ENCODE data around the gene USP2. TPM values are rescaled to one million over a fixed set of nuclear protein-coding genes. Genes with fewer than 3 reads are reported as not detected.

Gene USP2
- total and polyA plus RNA-seq, 2 of the 4 experiments (the other 2 are of a cell fraction), result 0.18 to 0.79 TPM

DNA sequence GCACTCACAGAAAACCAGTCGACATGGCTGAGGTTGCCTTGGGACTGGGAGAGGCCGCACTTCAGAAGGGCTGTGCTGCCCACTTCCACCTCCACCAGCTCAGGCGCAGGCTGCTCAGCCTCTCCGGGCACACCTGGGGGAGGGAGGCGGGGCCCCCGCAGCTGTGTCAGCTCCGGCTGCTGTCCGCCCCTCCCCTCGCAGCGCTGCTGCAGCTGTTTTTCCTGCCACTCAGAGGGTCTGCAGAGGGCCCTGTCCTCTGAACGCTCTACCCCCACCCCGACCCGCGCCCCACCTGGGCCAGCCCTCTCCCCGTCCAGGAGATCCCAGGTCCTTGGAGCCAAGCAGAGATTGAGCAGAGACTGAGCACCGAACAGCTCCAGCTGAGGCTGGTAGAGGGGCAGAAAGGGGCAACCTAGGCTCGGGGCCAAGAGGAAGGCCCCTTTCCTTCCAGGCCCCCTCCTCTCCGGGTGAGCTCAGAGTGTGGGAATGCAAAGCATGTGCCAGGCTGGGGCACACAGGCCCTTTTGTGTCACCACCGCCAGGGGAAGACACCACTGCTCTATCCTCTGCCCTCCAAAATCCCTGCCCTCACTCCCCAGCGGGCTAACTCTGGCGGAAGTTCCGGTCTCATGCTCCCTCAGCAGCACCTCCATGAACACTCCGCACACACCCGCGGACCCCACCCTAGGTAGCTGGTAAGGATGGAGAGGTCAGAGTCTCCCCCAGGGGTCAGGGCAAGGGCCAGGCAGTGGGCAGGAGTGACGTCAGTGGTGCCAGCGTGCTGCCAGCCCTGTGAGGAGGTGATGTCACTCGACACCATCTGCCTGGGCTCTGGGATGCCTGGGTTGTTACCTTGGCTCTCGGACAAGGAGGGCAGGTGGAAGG lies 66.1 kb downstream of the USP2 start:
- H3K36me3 ChIP-seq (ENCODE audit: control insufficient read depth, insufficient read depth, low read length), result peaks cover 34% of the 10 kb centered on the region
- ATAC-seq (ENCODE audit: low read depth) (peak; percentile 8), DNase-seq (no peak)
- H2AK9ac ChIP-seq (replicated peaks; ENCODE audit: low read depth, low read length, poor library complexity), result peak overlapping the region; percentile 98
- H3K27me3 ChIP-seq (ENCODE audit: control insufficient read depth, insufficient read depth, low read length), result no peaks in the 10 kb centered on the region
- peak overlapping the region; percentile 71 for H3K4me2 ChIP-seq (ENCODE audit: low read depth, low read length)
- H3K9me1 ChIP-seq (ENCODE audit: insufficient read depth, low read length), result peaks cover 24% of the 10 kb centered on the region
- H4K20me1 ChIP-seq (ENCODE audit: insufficient read depth, low read length), result peaks cover 19% of the 10 kb centered on the region
- no peaks in the 10 kb centered on the region for H3K9me3 ChIP-seq (ENCODE audit: control insufficient read depth, insufficient read depth, low read length)
- dilution Hi-C loops (cut with HindIII; ENCODE audit: low sequenced_read_pairs, unreplicated experiment) (no loop called here), intact Hi-C loops (cut with micrococcal nuclease) (no loop called here), in situ Hi-C loops (cut with MboI; ENCODE audit: low sequenced_read_pairs) (no loop called here)
- ChIA-PET CTCF (interaction anchor here (0.7 to 2.1 kb wide), 5 partner anchors 9 to 119 kb away, joined by 3 to 6 read pairs (median 4); no protein-coding TSS in a partner anchor), POLR2A (ENCODE audit: unreplicated experiment) (no interaction called here)
- H2BK20ac ChIP-seq (ENCODE audit: low read depth, low read length), result no peak overlapping the region; the same call in 1 of the 2 replicates
- H3K79me1 ChIP-seq (ENCODE audit: low read depth in 1 of 2, low read length in 2 of 2), result peaks cover 12 to 56% of the 10 kb centered on the region in 2 experiments; a peak in 3 of 4 replicates
- H3K23ac ChIP-seq (ENCODE audit: low read depth, low read length), result peak overlapping the region; percentile 69
- H3K18ac ChIP-seq (ENCODE audit: low read depth, low read length), result no peak overlapping the region
- 0 out of 2 replicates have a peak overlapping the region, but pooled peaks have one; percentile 8 for H4K5ac ChIP-seq (ENCODE audit: low read depth, low read length)
- peak overlapping the region; percentile 82 for H3K4ac ChIP-seq (ENCODE audit: low read depth, low read length)
- peak overlapping the region; percentile 26 to 70 for H4K8ac ChIP-seq (ENCODE audit: low read depth in 2 of 2, low read length in 2 of 2)
- H2BK5ac ChIP-seq (ENCODE audit: low read depth, low read length, poor library complexity, severe bottlenecking), result peak overlapping the region; percentile 79
- BruUV-seq (replicated peaks), result no TSS peak
- peak overlapping the region; percentile 87 for H3K4me3 ChIP-seq (ENCODE audit: insufficient read depth, low read depth, low read length)
- peak overlapping the region; percentile 39; the same call in 2 of the 3 replicates for H2BK15ac ChIP-seq (ENCODE audit: low read depth, low read length)
- peak overlapping the region; percentile 82 for H4K91ac ChIP-seq (ENCODE audit: insufficient read depth, low read depth, low read length)
- H2AFZ ChIP-seq (replicated peaks; ENCODE audit: low read length, poor library complexity), result peak overlapping the region; percentile 93
- 0% methylated on average over 1 of the region's 29 CpGs; no CpG with 5 or more reads in 1 of the 2 experiments for WGBS, 2 experiments (ENCODE audit: extremely low coverage in 2 of 2, insufficient read length in 1 of 2)
- H2AK5ac ChIP-seq (ENCODE audit: low read depth, low read length), result peak overlapping the region; percentile 87
- H3K9ac ChIP-seq (ENCODE audit: low read depth, low read length), result peak overlapping the region; percentile 81
- peak overlapping the region; percentile 92 for H3K14ac ChIP-seq (replicated peaks; ENCODE audit: low read depth, low read length)
- H2BK120ac ChIP-seq (ENCODE audit: low read depth, low read length), result peak overlapping the region; percentile 73
- H3K27ac ChIP-seq (ENCODE audit: insufficient read depth, low read length), result peak overlapping the region; percentile 69
- peak overlapping the region; percentile 32; the same call in 1 of the 2 replicates for H3K56ac ChIP-seq (ENCODE audit: extremely low read depth, insufficient read depth, low read length)
- H3K4me1 ChIP-seq (ENCODE audit: control insufficient read depth, insufficient read depth, low read length), result peaks cover 38% of the 10 kb centered on the region
- TF ChIP-seq RCOR1 (IDR thresholded peaks at IDR 0.05; ENCODE audit: insufficient replicate concordance, low read length), result no peak
- no peak for TF ChIP-seq SMC3 (IDR thresholded peaks at IDR 0.05; ENCODE audit: low read depth, low read length)
- no peak for TF ChIP-seq RAD21 (IDR thresholded peaks at IDR 0.05; ENCODE audit: low read length)
- TF ChIP-seq CHD1 (IDR thresholded peaks at IDR 0.05; ENCODE audit: low read depth, low read length), result no peak
- TF ChIP-seq, protein P1, sequence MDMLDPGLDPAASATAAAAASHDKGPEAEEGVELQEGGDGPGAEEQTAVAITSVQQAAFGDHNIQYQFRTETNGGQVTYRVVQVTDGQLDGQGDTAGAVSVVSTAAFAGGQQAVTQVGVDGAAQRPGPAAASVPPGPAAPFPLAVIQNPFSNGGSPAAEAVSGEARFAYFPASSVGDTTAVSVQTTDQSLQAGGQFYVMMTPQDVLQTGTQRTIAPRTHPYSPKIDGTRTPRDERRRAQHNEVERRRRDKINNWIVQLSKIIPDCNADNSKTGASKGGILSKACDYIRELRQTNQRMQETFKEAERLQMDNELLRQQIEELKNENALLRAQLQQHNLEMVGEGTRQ (IDR thresholded peaks at IDR 0.05; ENCODE audit: low read depth, low read length), result no peak
- no peak for TF ChIP-seq BHLHE40 (IDR thresholded peaks at IDR 0.05; ENCODE audit: low read depth, low read length)
- no peak for TF ChIP-seq MAZ (IDR thresholded peaks at IDR 0.05; ENCODE audit: borderline replicate concordance, low read depth, low read length)
- no peak for TF ChIP-seq MAFK (IDR thresholded peaks at IDR 0.05; ENCODE audit: low read depth, low read length)
- TF ChIP-seq MXI1 (IDR thresholded peaks at IDR 0.05; ENCODE audit: borderline replicate concordance, low read depth, low read length), result no peak
- no peak for TF ChIP-seq CEBPB (IDR thresholded peaks at IDR 0.05; ENCODE audit: low read depth, low read length)
- no peak for TF ChIP-seq FOS (IDR thresholded peaks at IDR 0.05; ENCODE audit: low read depth, low read length)
- TF ChIP-seq, protein P2, sequence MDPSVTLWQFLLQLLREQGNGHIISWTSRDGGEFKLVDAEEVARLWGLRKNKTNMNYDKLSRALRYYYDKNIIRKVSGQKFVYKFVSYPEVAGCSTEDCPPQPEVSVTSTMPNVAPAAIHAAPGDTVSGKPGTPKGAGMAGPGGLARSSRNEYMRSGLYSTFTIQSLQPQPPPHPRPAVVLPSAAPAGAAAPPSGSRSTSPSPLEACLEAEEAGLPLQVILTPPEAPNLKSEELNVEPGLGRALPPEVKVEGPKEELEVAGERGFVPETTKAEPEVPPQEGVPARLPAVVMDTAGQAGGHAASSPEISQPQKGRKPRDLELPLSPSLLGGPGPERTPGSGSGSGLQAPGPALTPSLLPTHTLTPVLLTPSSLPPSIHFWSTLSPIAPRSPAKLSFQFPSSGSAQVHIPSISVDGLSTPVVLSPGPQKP (IDR thresholded peaks at IDR 0.05; ENCODE audit: borderline replicate concordance, low read depth, low read length), result no peak
- TF ChIP-seq NFE2L2 (IDR thresholded peaks at IDR 0.05; ENCODE audit: low read depth, low read length), result no peak

Data from IMR-90 (cell line).